Ovary (tissue), 10 donors: ENCODE data around the gene DDIT3. TPM values are rescaled to one million over a fixed set of nuclear protein-coding genes. Genes with fewer than 3 reads are reported as not detected.
A peak's percentile ranks its signal among the peaks of the same experiment; 100 is the strongest.

Experiments used
- DNase-seq, 5 donors: peaks; one replicate each; pipeline ENCODE4 v3.0.0-alpha.2; 2019 to 2020
- H3K27ac ChIP-seq, 2 donors: fragments of 200-600 bp; one replicate each; pipeline versions ENCODE4 v1.5.1 to v1.8.0; 2019 to 2022
- H3K27me3 ChIP-seq: fragments of 200-600 bp; one replicate; pipeline ENCODE4 v1.8.0; 2022
- H3K36me3 ChIP-seq: fragments of 200-600 bp; sonication (generic); one replicate; pipeline ENCODE4 v1.5.1; 2019
- H3K4me1 ChIP-seq: one replicate; pipeline ENCODE4 v1.8.1; 2013; ENCODE audit warnings: mild to moderate bottlenecking, moderate library complexity; ENCODE audit not compliant: insufficient read depth
- H3K4me3 ChIP-seq: fragments of 200-600 bp; sonication (generic); one replicate; pipeline ENCODE4 v1.5.1; 2017
- H3K9me3 ChIP-seq, 2 donors: fragments of 200-600 bp in 1 of 2; sonication (generic) in 1 of 2; one replicate each; pipeline versions ENCODE4 v1.5.1 to v1.8.1; 2013 to 2019; ENCODE audit warnings: mild to moderate bottlenecking in 1 of 2, moderate library complexity in 1 of 2
- EP300 ChIP-seq: sonication (generic); formaldehyde crosslinking; IDR thresholded peaks from one replicate; pipeline ENCODE4 v1.6.1; 2017; ENCODE audit warnings: antibody characterized with exemption
- POLR2A ChIP-seq: fragments of 450-650 bp; IDR thresholded peaks from one replicate; pipeline ENCODE4 v1.6.1; 2017; ENCODE audit warnings: antibody characterized with exemption, mild to moderate bottlenecking, moderate library complexity
- WGBS, 3 donors: extraction: QIAGEN DNeasy Blood & Tissue Kit in 1 of 3; methylation state at CpG; one replicate each; pipeline versions ENCODE4 v1.1.5 to v1.1.7; 2013 to 2017; 5-methylcytosine and 5-hydroxymethylcytosine counted together
- intact Hi-C, 4 donors: fragments of 100-400 bp; cut with DNase I; formaldehyde crosslinking; loops; one replicate each; pipeline versions ENCODE4 v1.11.0 to v1.15.1; 2022 to 2023
- long read RNA-seq, 3 donors: library from polyadenylated mRNA in 2 of 3; unstranded in 2 of 3; transcript quantifications; one replicate each; pipeline ENCODE4 v2.0.0 and lab custom pipeline, GENCODE V29; 2021 to 2026
- polyA plus RNA-seq, 2 donors: library from polyadenylated mRNA; stranded (reverse); fragments of 200-250 nt in 1 of 2; fragments of 350-450 nt in 1 of 2; fragmentation: Illumina TruSeq in 1 of 2; extraction: RNeasy Lipid Tissue Mini Kit (QIAGEN cat#74804) in 1 of 2; gene quantifications; one replicate each; pipeline ENCODE4 v1.2.3, GENCODE V29; 2013 to 2014
- total RNA-seq, 7 donors: library from RNA; depleted of rRNA in 2 of 7; stranded (reverse); fragments of >200 nt in 2 of 7; fragmentation: NEBNext Ultra II Directional in 3 of 7; extraction: Animal tissue kit (Norgen Biotek cat#: 25700) in 3 of 7; gene quantifications; one replicate each; pipeline versions ENCODE4 v1.1.0 to v1.2.4, GENCODE V29; 2016 to 2023
- TF ChIP-seq, protein P1 (sequence below), 3 donors: fragments of 450-650 bp in 2 of 3; fragments of 200-600 bp in 1 of 3; IDR thresholded peaks; one replicate each; pipeline versions ENCODE4 v1.5.1 to v1.8.0; 2016 to 2022; ENCODE audit warnings: antibody characterized with exemption in 3 of 3, mild to moderate bottlenecking in 1 of 3
- donor health status: DM: no; HTN: no; CAD: no; lungs with moderate emphysema.
- donor health status: DM: no; HTN: no; CAD: no.
- donor health status: Bipolar disorder and iron deficiency.
- donor health status: DM: yes; HTN: yes; CAD: no.
- donor health status: DM: no; HTN: no; CAD: no.
- donor health status: DM: yes; HTN: yes; CAD: no.

DDIT3 gene, protein sequence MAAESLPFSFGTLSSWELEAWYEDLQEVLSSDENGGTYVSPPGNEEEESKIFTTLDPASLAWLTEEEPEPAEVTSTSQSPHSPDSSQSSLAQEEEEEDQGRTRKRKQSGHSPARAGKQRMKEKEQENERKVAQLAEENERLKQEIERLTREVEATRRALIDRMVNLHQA
- total RNA-seq = 10 to 100 TPM; 22.1 to 84.9 (median 29.2) TPM
- 10 to 100 TPM; 34.9 to 62.1 TPM for polyA plus RNA-seq
- long read RNA-seq, donor 1, transcript DDIT3-201 (4 exons, 906 nt) = major isoform, 20 of 35 reads
- long read RNA-seq, donor 1, transcript DDIT3-205 (3 exons, 951 nt) = minor isoform, 6 of 35 reads
- long read RNA-seq, donor 1, partial matches to known transcripts = 5 of 35 reads
- long read RNA-seq, donor 1, other reads (novel, unspliced or antisense) = 2 of 35 reads
- long read RNA-seq, donor 2, transcript DDIT3-201 (4 exons, 906 nt) = major isoform, 7 of 9 reads
- long read RNA-seq, donor 2, partial matches to known transcripts = 0 of 9 reads
- long read RNA-seq, donor 2, other reads (novel, unspliced or antisense) = 0 of 9 reads
- long read RNA-seq, donor 3, transcript DDIT3-201 (4 exons, 906 nt) = major isoform, 18 of 28 reads
- long read RNA-seq, donor 3, partial matches to known transcripts = 0 of 28 reads
- long read RNA-seq, donor 3, other reads (novel, unspliced or antisense) = 5 of 28 reads

GRCh38 chr12:57520053-57520818, at the start of gene DDIT3:
Gene DDIT3 (minus strand): TSS chr12:57520514. CDS start chr12:57517406, 3,108 bp downstream.
- Histone ChIP-seq H3K27me3 (no peaks in the 10 kb centered on the region), H3K4me1 (peaks cover 16% of the 10 kb centered on the region), H3K27ac (peak within 1 kb of the TSS; percentile 96 to 98), H3K36me3 (no peaks in the 10 kb centered on the region), H3K4me3 (peak within 1 kb of the TSS; percentile 85), H3K9me3 (no peaks in the 10 kb centered on the region)
- intact Hi-C loops = loop anchor here in 1 of 4 donors (5.0 kb wide), 1 partner anchor 92 kb away; the partner anchor contains the start of gene ARHGEF25
- WGBS, 3 donors = 0 to 1% (median 0%) methylated on average over 51 to 52 of the region's 52 CpGs
- DNase-seq = peak; percentile 99 to 100 (median 100)
- TF ChIP-seq, protein P1, sequence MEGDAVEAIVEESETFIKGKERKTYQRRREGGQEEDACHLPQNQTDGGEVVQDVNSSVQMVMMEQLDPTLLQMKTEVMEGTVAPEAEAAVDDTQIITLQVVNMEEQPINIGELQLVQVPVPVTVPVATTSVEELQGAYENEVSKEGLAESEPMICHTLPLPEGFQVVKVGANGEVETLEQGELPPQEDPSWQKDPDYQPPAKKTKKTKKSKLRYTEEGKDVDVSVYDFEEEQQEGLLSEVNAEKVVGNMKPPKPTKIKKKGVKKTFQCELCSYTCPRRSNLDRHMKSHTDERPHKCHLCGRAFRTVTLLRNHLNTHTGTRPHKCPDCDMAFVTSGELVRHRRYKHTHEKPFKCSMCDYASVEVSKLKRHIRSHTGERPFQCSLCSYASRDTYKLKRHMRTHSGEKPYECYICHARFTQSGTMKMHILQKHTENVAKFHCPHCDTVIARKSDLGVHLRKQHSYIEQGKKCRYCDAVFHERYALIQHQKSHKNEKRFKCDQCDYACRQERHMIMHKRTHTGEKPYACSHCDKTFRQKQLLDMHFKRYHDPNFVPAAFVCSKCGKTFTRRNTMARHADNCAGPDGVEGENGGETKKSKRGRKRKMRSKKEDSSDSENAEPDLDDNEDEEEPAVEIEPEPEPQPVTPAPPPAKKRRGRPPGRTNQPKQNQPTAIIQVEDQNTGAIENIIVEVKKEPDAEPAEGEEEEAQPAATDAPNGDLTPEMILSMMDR (IDR thresholded peaks at IDR 0.05) = peak in 1 of 3 donors; percentile 27
- TF ChIP-seq EP300 = peak; percentile 72
- TF ChIP-seq POLR2A = peak; percentile 99

- DNase-seq = no peak
- H3K36me3 ChIP-seq = no peaks in the 10 kb centered on the region
- no peaks in the 10 kb centered on the region for H3K9me3 ChIP-seq
- no peak overlapping the region for H3K4me3 ChIP-seq
- 83 to 87% (median 84%) methylated on average over 18 of the region's 18 CpGs for WGBS, 3 donors
- H3K4me1 ChIP-seq = no peaks in the 10 kb centered on the region
- H3K27ac ChIP-seq = no peak overlapping the region
- intact Hi-C loops = no loop called here
- TF ChIP-seq, protein P1 (IDR thresholded peaks at IDR 0.05) = no peak
- TF ChIP-seq EP300 (no peak), POLR2A (no peak)
- no peaks in the 10 kb centered on the region for H3K27me3 ChIP-seq
Observed at GRCh38 chr12:57569858-57570257, 49.5 kb upstream of the DDIT3 start.

GRCh38 chr12:57568838-57569237, 48.5 kb upstream of the DDIT3 start:
- Histone ChIP-seq H3K4me3 (no peak overlapping the region), H3K27me3 (no peaks in the 10 kb centered on the region), H3K27ac (no peak overlapping the region), H3K4me1 (no peaks in the 10 kb centered on the region), H3K36me3 (no peaks in the 10 kb centered on the region), H3K9me3 (no peaks in the 10 kb centered on the region)
- WGBS, 3 donors = 68 to 73% (median 72%) methylated on average over 6 of the region's 6 CpGs
- TF ChIP-seq, protein P1 (IDR thresholded peaks at IDR 0.05) = no peak
- TF ChIP-seq POLR2A (no peak), EP300 (no peak)
- no peak for DNase-seq
- intact Hi-C loops = no loop called here

- Histone ChIP-seq H3K4me3 (no peak overlapping the region), H3K27ac (no peak overlapping the region), H3K9me3 (no peaks in the 10 kb centered on the region), H3K36me3 (no peaks in the 10 kb centered on the region), H3K27me3 (no peaks in the 10 kb centered on the region), H3K4me1 (no peaks in the 10 kb centered on the region)
- intact Hi-C loops = no loop called here
- TF ChIP-seq EP300 = no peak
- TF ChIP-seq, protein P1 (IDR thresholded peaks at IDR 0.05) = no peak
- no peak for TF ChIP-seq POLR2A
- 81 to 85% (median 83%) methylated on average over 7 of the region's 7 CpGs for WGBS, 3 donors
- no peak for DNase-seq
Observed at GRCh38 chr12:57564178-57564740, 43.9 kb upstream of the DDIT3 start.
